Adrenal gland (tissue), 12 donors: ENCODE measurements around the gene GGNBP2. TPM values are rescaled to one million over a fixed set of nuclear protein-coding genes. Genes with fewer than 3 reads are reported as not detected.
A peak's percentile ranks its signal among the peaks of the same experiment; 100 is the strongest.

ENCODE experiments used
- DNase-seq, 7 donors: peaks; one replicate each; pipeline ENCODE4 v3.0.0-alpha.2; 2019 to 2020
- H3K27ac ChIP-seq, 5 donors: fragments of 200-600 bp; sonication (generic) in 4 of 5; 1 replicate in 3 of 5; 2 replicates in 2 of 5; pipeline versions ENCODE4 v1.5.1 to v1.8.0; 2016 to 2020; ENCODE audit warnings: mild to moderate bottlenecking in 1 of 5
- H3K27me3 ChIP-seq: fragments of 200-600 bp; 2 replicates; pipeline ENCODE4 v1.8.0; 2021
- H3K36me3 ChIP-seq, 2 donors: fragments of 200-600 bp; replicated peaks in 1 of 2; 1 replicate in 1 of 2; 2 replicates in 1 of 2; pipeline versions ENCODE4 v1.5.1 to v1.8.0; 2018 to 2022
- H3K4me1 ChIP-seq, 2 donors: fragments of 200-600 bp; replicated peaks in 1 of 2; 1 replicate in 1 of 2; 2 replicates in 1 of 2; pipeline versions ENCODE4 v1.5.1 to v1.8.0; 2018 to 2021
- H3K4me3 ChIP-seq, 4 donors: fragments of 200-600 bp; sonication (generic) in 3 of 4; one replicate each; pipeline ENCODE4 v1.5.1; 2016 to 2018
- H3K9me3 ChIP-seq, 3 donors: fragments of 200-600 bp; sonication (generic) in 1 of 3; replicated peaks in 1 of 3; 1 replicate in 2 of 3; 2 replicates in 1 of 3; pipeline versions ENCODE4 v1.5.1 to v1.8.0; 2016 to 2021
- POLR2A ChIP-seq, 2 donors: fragments of 450-650 bp; IDR thresholded peaks; one replicate each; pipeline ENCODE4 v1.6.1; 2017; ENCODE audit warnings: antibody characterized with exemption in 2 of 2, mild to moderate bottlenecking in 2 of 2, moderate library complexity in 1 of 2
- WGBS, 4 donors: extraction: QIAGEN DNeasy Blood & Tissue Kit in 2 of 4; methylation state at CpG; one replicate each; pipeline versions ENCODE4 v1.1.5 to v1.1.7; 2013 to 2017; 5-methylcytosine and 5-hydroxymethylcytosine counted together
- intact Hi-C, 2 donors: fragments of 100-400 bp; cut with DNase I; formaldehyde crosslinking; loops; one replicate each; pipeline versions ENCODE4 v1.14.1 to v1.15.0; 2022 to 2023
- polyA plus RNA-seq, 3 donors: library from polyadenylated mRNA; stranded (reverse); fragments of 200-250 nt in 2 of 3; fragments of 350-450 nt in 1 of 3; fragmentation: Illumina TruSeq in 1 of 3; extraction: RNeasy Lipid Tissue Mini Kit (QIAGEN cat#74804) in 1 of 3; gene quantifications; one replicate each; pipeline ENCODE4 v1.2.3, GENCODE V29; 2013 to 2014
- total RNA-seq, 9 donors: library from RNA; depleted of rRNA in 4 of 9; stranded (reverse); fragments of >200 nt in 4 of 9; fragments of 120-200 nt in 1 of 9; fragmentation: NEBNext Ultra II Directional in 1 of 9; extraction: Animal tissue kit (Norgen Biotek cat#: 25700) in 1 of 9; gene quantifications; one replicate each; pipeline versions ENCODE4 v1.1.0 to v1.2.4, GENCODE V29; 2013 to 2023
- TF ChIP-seq, protein P1 (sequence below), 6 experiments: fragments of 450-650 bp in 4 of 6; fragments of 200-600 bp in 2 of 6; sonication (generic) in 1 of 6; IDR thresholded peaks; 1 replicate in 5 of 6; 2 replicates in 1 of 6; pipeline versions ENCODE4 v1.5.1 to v1.8.0; 2016 to 2021; ENCODE audit warnings: antibody characterized with exemption in 6 of 6, mild to moderate bottlenecking in 2 of 6, moderate library complexity in 1 of 6
- donor health status: healthy with polysubstance abuse.
- donor health status: Bipolar disorder and iron deficiency.
- donor health status: DM: yes; HTN: yes; CAD: no.
- donor health status: DM: no; HTN: no; CAD: no.
- donor health status: DM: no; HTN: no; CAD: no.
- donor health status: DM: yes; HTN: yes; CAD: no.

GGNBP2 gene
- total and polyA plus RNA-seq, 12 donors = 30.4 to 87.3 (median 60.4) TPM

DNA sequence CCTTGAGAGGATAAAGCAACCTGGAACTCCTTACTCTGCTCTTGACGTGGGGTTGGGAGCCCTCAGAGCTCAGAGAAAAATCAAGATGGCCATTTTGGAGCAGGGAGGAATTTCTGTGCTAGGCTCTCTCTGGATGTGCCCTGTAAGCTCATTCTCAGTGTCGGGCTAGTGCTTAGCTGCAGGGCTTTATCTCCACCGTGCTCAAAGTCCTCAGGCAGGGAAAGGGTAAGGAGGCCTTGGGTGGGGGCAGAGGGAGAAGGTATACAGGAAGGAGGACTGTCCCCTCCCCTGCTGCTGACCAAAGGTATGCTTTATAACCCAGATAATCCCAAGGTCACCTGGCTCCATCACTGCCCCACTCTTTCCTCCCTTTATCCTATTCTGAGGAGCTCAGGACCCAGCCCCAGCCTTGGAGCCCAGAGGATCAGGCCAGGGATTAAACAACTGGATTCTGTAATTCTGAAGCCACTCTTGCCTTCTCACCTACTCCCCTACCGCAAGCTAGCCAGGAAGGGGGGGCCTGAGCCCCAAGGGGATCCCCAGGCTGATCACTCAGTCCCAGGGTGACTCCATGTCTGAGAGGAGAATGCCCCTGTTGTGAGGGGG, 48.1 kb downstream of the GGNBP2 start:
- H3K4me3 ChIP-seq = peak overlapping the region in 2 of 4 donors; percentile 37 to 82

DNA sequence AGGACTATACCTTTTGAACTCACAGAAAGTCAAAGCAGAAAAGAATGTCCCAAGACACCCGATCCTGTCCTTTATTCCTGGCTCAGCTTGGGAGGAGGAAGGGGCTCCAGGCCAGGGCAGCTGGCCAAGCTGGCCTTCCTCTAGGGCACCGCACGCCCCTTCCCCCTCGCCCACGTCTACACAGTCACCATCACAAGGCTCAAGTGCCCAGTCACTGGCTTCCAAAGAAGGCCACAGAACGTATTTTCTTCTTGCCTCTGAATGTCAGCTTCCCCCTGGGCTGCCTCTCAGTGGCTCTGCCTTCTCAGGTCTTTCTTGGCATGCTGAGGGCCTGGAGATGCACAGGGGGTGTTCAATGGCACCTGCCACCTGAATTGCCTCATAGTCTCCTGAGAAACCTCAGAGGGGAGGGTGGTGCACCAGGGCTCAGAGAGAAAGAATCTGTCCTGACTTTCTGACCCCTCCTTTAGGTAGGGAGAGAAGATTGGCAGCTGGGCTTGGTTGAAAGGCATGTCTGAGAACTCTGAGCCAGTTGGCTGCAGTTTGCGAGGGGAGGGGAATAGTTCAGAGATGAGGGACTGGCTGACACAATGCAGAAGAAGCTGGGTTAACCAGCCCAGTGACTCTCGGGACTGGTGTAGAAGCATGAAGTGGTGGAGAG, 49.1 kb downstream of the GGNBP2 start:
- Histone ChIP-seq H3K9me3 (no peaks in the 10 kb centered on the region), H3K27me3 (no peaks in the 10 kb centered on the region), H3K36me3 (peaks cover 0 to 7% of the 10 kb centered on the region in 2 donors), H3K27ac (no peak overlapping the region), H3K4me3 (no peak overlapping the region), H3K4me1 (peaks cover 4 to 16% of the 10 kb centered on the region in 2 donors)
- peak in 1 of 7 donors; percentile 45 for DNase-seq
- WGBS, 4 donors = 78 to 91% (median 81%) methylated on average over 4 to 8 of the region's 8 CpGs
- intact Hi-C loops = no loop called here
- no peak for TF ChIP-seq POLR2A (IDR thresholded peaks at IDR 0.05)
- TF ChIP-seq, protein P1, sequence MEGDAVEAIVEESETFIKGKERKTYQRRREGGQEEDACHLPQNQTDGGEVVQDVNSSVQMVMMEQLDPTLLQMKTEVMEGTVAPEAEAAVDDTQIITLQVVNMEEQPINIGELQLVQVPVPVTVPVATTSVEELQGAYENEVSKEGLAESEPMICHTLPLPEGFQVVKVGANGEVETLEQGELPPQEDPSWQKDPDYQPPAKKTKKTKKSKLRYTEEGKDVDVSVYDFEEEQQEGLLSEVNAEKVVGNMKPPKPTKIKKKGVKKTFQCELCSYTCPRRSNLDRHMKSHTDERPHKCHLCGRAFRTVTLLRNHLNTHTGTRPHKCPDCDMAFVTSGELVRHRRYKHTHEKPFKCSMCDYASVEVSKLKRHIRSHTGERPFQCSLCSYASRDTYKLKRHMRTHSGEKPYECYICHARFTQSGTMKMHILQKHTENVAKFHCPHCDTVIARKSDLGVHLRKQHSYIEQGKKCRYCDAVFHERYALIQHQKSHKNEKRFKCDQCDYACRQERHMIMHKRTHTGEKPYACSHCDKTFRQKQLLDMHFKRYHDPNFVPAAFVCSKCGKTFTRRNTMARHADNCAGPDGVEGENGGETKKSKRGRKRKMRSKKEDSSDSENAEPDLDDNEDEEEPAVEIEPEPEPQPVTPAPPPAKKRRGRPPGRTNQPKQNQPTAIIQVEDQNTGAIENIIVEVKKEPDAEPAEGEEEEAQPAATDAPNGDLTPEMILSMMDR (IDR thresholded peaks at IDR 0.05) = no peak

More for the DNA sequence above, 48.1 kb downstream of the GGNBP2 start:
- H3K27me3 ChIP-seq = no peaks in the 10 kb centered on the region
- intact Hi-C loops = no loop called here
- peaks cover 4 to 16% of the 10 kb centered on the region in 2 donors for H3K4me1 ChIP-seq
- peak in 1 of 7 donors; percentile 48 for DNase-seq
- no peak for TF ChIP-seq POLR2A (IDR thresholded peaks at IDR 0.05)
- TF ChIP-seq, protein P1 (IDR thresholded peaks at IDR 0.05) = no peak
- H3K36me3 ChIP-seq = peaks cover 0 to 17% of the 10 kb centered on the region in 2 donors
- no peak overlapping the region for H3K27ac ChIP-seq
- 39 to 46% (median 42%) methylated on average over 3 to 4 of the region's 4 CpGs for WGBS, 4 donors
- no peaks in the 10 kb centered on the region for H3K9me3 ChIP-seq

DNA sequence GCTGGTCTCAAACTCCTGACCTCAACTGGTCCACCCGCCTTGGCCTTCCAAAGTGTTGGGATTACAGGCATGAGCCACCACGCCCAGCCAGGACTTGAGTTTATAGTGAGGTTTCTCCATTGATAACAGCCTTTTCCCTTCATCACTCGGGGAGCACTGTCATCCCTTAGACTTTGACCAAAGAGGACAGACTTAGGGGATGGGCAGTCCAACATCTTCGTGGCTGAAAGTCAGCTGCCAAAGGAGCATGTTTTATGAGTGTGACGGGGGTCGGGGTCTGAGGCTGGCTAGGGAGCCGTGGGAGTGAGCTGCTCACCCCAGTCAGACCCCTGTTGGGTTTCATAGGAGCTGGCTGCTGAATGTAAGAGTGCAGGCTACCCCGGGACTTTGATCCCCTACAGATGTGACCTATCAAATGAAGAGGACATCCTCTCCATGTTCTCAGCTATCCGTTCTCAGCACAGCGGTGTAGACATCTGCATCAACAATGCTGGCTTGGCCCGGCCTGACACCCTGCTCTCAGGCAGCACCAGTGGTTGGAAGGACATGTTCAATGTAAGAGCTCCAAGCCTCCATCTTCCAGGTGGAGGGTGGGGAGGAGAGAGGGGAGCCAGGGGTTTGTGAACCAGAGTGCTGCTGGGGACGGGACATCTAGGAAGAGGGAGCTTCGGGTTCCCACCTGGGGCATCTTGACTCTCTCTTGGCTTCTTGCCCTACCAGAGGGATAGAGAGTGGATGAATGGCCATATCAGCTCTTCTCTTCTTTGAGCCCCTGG, 50.1 kb downstream of the GGNBP2 start:
- H3K9me3 ChIP-seq = no peaks in the 10 kb centered on the region
- 61 to 83% (median 82%) methylated on average over 10 to 13 of the region's 13 CpGs for WGBS, 4 donors
- intact Hi-C loops = no loop called here
- H3K27me3 ChIP-seq = no peaks in the 10 kb centered on the region
- no peak overlapping the region for H3K4me3 ChIP-seq
- no peak overlapping the region for H3K27ac ChIP-seq
- TF ChIP-seq, protein P1 (IDR thresholded peaks at IDR 0.05) = no peak
- TF ChIP-seq POLR2A (IDR thresholded peaks at IDR 0.05) = no peak
- H3K36me3 ChIP-seq = no peaks in the 10 kb centered on the region
- peaks cover 4 to 16% of the 10 kb centered on the region in 2 donors for H3K4me1 ChIP-seq
- DNase-seq = peak in 1 of 7 donors; percentile 48

DNA sequence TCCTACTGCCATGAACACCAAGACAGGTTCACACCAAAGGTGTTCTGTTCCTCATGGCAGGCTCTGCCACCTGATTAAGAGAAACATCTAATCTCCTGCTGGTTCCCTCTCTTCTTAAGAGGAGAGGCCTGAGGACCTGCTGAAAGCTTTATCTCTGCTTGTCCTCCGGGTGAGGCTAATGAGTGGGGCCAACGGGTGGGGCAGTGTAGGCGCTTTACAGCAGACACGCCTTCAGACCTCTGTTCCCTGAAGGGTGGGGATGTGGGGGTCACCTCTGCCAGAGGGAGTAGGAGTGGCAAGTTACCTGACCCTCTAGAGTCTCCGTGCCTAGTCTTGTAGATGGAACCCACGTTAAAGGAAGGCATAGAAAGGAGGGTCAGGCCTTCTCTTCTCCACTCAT, 52.5 kb downstream of the GGNBP2 start:
- no peak for TF ChIP-seq POLR2A (IDR thresholded peaks at IDR 0.05)
- TF ChIP-seq, protein P1 (IDR thresholded peaks at IDR 0.05) = no peak
- Histone ChIP-seq H3K4me3 (no peak overlapping the region), H3K36me3 (no peaks in the 10 kb centered on the region), H3K4me1 (peaks cover 8 to 18% of the 10 kb centered on the region in 2 donors), H3K27ac (no peak overlapping the region), H3K27me3 (no peaks in the 10 kb centered on the region), H3K9me3 (no peaks in the 10 kb centered on the region)
- intact Hi-C loops = no loop called here
- WGBS, 4 donors = 85 to 95% (median 91%) methylated on average over 4 to 6 of the region's 6 CpGs
- DNase-seq = peak in 1 of 7 donors; percentile 24
